Right atrium auricular region (tissue), 2 donors: ENCODE data around the gene CLSTN1. TPM values are rescaled to one million over a fixed set of nuclear protein-coding genes. Genes with fewer than 3 reads are reported as not detected.
"Not testable (repeated sequence)": the region's sequence is repeated elsewhere in the genome, so short reads cannot be mapped to it uniquely, and the experiment has no call there.

Experiments used
- DNase-seq: peaks from one replicate; pipeline ENCODE4 v3.0.0-alpha.2; 2019; ENCODE audit warnings: low spot score
- H3K27ac ChIP-seq, 2 donors: fragments of 200-600 bp; sonication (generic); 1 replicate in 1 of 2; 2 replicates in 1 of 2; pipeline ENCODE4 v1.5.1; 2016 to 2019
- H3K27me3 ChIP-seq, 2 donors: fragments of 200-600 bp; sonication (generic); one replicate each; pipeline versions ENCODE4 v1.5.1 to v1.6.0; 2017 to 2019
- H3K36me3 ChIP-seq: fragments of 200-600 bp; sonication (generic); one replicate; pipeline ENCODE4 v1.5.1; 2016
- H3K4me1 ChIP-seq, 2 donors: fragments of 200-600 bp; sonication (generic); one replicate each; pipeline versions ENCODE4 v1.5.1 to v1.6.0; 2017 to 2019
- H3K4me3 ChIP-seq, 2 donors: fragments of 200-600 bp; sonication (generic); 1 replicate in 1 of 2; 2 replicates in 1 of 2; pipeline ENCODE4 v1.5.1; 2017 to 2019; ENCODE audit warnings: mild to moderate bottlenecking in 1 of 2, moderate library complexity in 1 of 2
- H3K9me3 ChIP-seq, 2 donors: fragments of 200-600 bp; sonication (generic); one replicate each; pipeline ENCODE4 v1.5.1; 2019
- CTCF ChIP-seq, 2 donors: fragments of 200-600 bp; sonication (generic); IDR thresholded peaks; one replicate each; pipeline ENCODE4 v1.5.1; 2019; ENCODE audit warnings: antibody characterized with exemption in 2 of 2
- total RNA-seq, 2 donors: library from RNA; depleted of rRNA; stranded (reverse); fragments of >200 nt; gene quantifications; one replicate each; pipeline ENCODE4 v1.1.0, GENCODE V29; 2016

CLSTN1 gene
- total RNA-seq, 2 donors from 2014 or later: 47.5 to 54.0 TPM

- no peak for TF ChIP-seq CTCF (IDR thresholded peaks at IDR 0.05)
- Histone ChIP-seq H3K36me3 (no peaks in the 10 kb centered on the region), H3K4me1 (peaks cover 0 to 32% of the 10 kb centered on the region in 2 donors), H3K9me3 (no peaks in the 10 kb centered on the region), H3K27me3 (no peaks in the 10 kb centered on the region), H3K4me3 (no peak overlapping the region), H3K27ac (peak overlapping the region in 1 of 2 donors; percentile 0)
- no peak for DNase-seq
Measured at GRCh38 chr1:9798236-9799130, 25.3 kb downstream of the CLSTN1 start.

GRCh38 chr1:9797049-9797448 lies 26.7 kb downstream of the CLSTN1 start:
- H3K4me3 ChIP-seq: no peak overlapping the region
- H3K27ac ChIP-seq: no peak overlapping the region
- no peak for DNase-seq
- H3K9me3 ChIP-seq: no peaks in the 10 kb centered on the region
- H3K36me3 ChIP-seq: no peaks in the 10 kb centered on the region
- H3K27me3 ChIP-seq: no peaks in the 10 kb centered on the region
- H3K4me1 ChIP-seq: peaks cover 0 to 41% of the 10 kb centered on the region in 2 donors
- no peak for TF ChIP-seq CTCF (IDR thresholded peaks at IDR 0.05)

- H3K9me3 ChIP-seq: no peaks in the 10 kb centered on the region
- H3K27me3 ChIP-seq: no peaks in the 10 kb centered on the region
- no peak overlapping the region for H3K4me3 ChIP-seq
- no peak overlapping the region for H3K27ac ChIP-seq
- DNase-seq: no peak
- no peak for TF ChIP-seq CTCF (IDR thresholded peaks at IDR 0.05)
- no peaks in the 10 kb centered on the region for H3K36me3 ChIP-seq
- H3K4me1 ChIP-seq: peaks cover 0 to 44% of the 10 kb centered on the region in 2 donors
Measured at GRCh38 chr1:9794081-9794480, 29.7 kb downstream of the CLSTN1 start.

GRCh38 chr1:9793291-9793690 lies 30.5 kb downstream of the CLSTN1 start:
- H3K9me3 ChIP-seq: no peaks in the 10 kb centered on the region
- H3K27ac ChIP-seq: no peak overlapping the region
- H3K36me3 ChIP-seq: no peaks in the 10 kb centered on the region
- H3K4me1 ChIP-seq: peaks cover 0 to 42% of the 10 kb centered on the region in 2 donors
- H3K4me3 ChIP-seq: no peak overlapping the region
- no peak for TF ChIP-seq CTCF (IDR thresholded peaks at IDR 0.05)
- no peak for DNase-seq
- H3K27me3 ChIP-seq: no peaks in the 10 kb centered on the region

- Histone ChIP-seq H3K36me3 (no peaks in the 10 kb centered on the region), H3K4me3 (no peak overlapping the region), H3K27ac (no peak overlapping the region), H3K27me3 (no peaks in the 10 kb centered on the region), H3K4me1 (peaks cover 0 to 33% of the 10 kb centered on the region in 2 donors), H3K9me3 (no peaks in the 10 kb centered on the region)
- DNase-seq: no peak
- no peak for TF ChIP-seq CTCF (IDR thresholded peaks at IDR 0.05)
Measured at GRCh38 chr1:9792156-9793042, 31.4 kb downstream of the CLSTN1 start.

GRCh38 chr1:9789700-9790099 lies 34.1 kb downstream of the CLSTN1 start:
- peaks cover 0 to 24% of the 10 kb centered on the region in 2 donors for H3K4me1 ChIP-seq
- not testable (repeated sequence) for H3K27me3 ChIP-seq, H3K9me3 ChIP-seq, DNase-seq, H3K4me3 ChIP-seq, H3K36me3 ChIP-seq, H3K27ac ChIP-seq
